Stimulated activated CD4-positive, alpha-beta T cell treated with anti-CD3 and anti-CD28 coated beads, Interleukin-2, amount 100 ng/mL, for 48 hours (primary cell): Measurements from ENCODE around the gene HIVEP3.

Experiments used
- DNase-seq, 2 donors: peaks; one replicate each; pipeline ENCODE4 v3.0.0-alpha.2; 2020

The HIVEP3 gene

GRCh38 chr1:41641941-41642527, 276.7 kb downstream of the HIVEP3 start:
- no peak for DNase-seq

GRCh38 chr1:41641475-41641814, 277.3 kb downstream of the HIVEP3 start:
- DNase-seq: no peak

GRCh38 chr1:41640756-41641474, 277.8 kb downstream of the HIVEP3 start:
- no peak for DNase-seq

- no peak for DNase-seq
Measured at GRCh38 chr1:41640141-41640751, 278.5 kb downstream of the HIVEP3 start.

- peak; percentile 43 to 48 for DNase-seq
Measured at GRCh38 chr1:41639332-41639936, 279.3 kb downstream of the HIVEP3 start.

- no peak for DNase-seq
Measured at GRCh38 chr1:41638086-41639024, 280.4 kb downstream of the HIVEP3 start.

- no peak for DNase-seq
Measured at GRCh38 chr1:41637367-41637766, 281.4 kb downstream of the HIVEP3 start.

- no peak for DNase-seq
Measured at GRCh38 chr1:41633764-41634163, 285.0 kb downstream of the HIVEP3 start.

GRCh38 chr1:41632781-41633575, 285.7 kb downstream of the HIVEP3 start:
- DNase-seq: no peak

GRCh38 chr1:41631971-41632370, 286.8 kb downstream of the HIVEP3 start:
- no peak for DNase-seq

GRCh38 chr1:41631154-41631553, 287.6 kb downstream of the HIVEP3 start:
- DNase-seq: no peak

- DNase-seq: no peak
Measured at GRCh38 chr1:41629571-41629970, 289.2 kb downstream of the HIVEP3 start.

GRCh38 chr1:41629141-41629540, 289.6 kb downstream of the HIVEP3 start:
- no peak for DNase-seq

- DNase-seq: no peak
Measured at GRCh38 chr1:41627491-41628280, 291.0 kb downstream of the HIVEP3 start.

GRCh38 chr1:41626616-41627375, 291.9 kb downstream of the HIVEP3 start:
- peak; percentile 41 to 46 for DNase-seq

GRCh38 chr1:41626146-41626545, 292.6 kb downstream of the HIVEP3 start:
- no peak for DNase-seq

GRCh38 chr1:41623736-41624135, 295.0 kb downstream of the HIVEP3 start:
- DNase-seq: no peak

- DNase-seq: no peak
Measured at GRCh38 chr1:41622859-41623732, 295.6 kb downstream of the HIVEP3 start.

- DNase-seq: no peak
Measured at GRCh38 chr1:41622402-41622801, 296.3 kb downstream of the HIVEP3 start.
